ENCODE results near the gene INTS15. TPM values are rescaled to one million over a fixed set of nuclear protein-coding genes. Genes with fewer than 3 reads are reported as not detected.
A peak's percentile ranks its signal among the peaks of the same experiment; 100 is the strongest.
"Not testable (repeated sequence)": the region's sequence is repeated elsewhere in the genome, so short reads cannot be mapped to it uniquely, and the experiment has no call there.

The INTS15 gene
- total and polyA plus RNA-seq, 5 experiments from 2014 or later = 29.4 to 61.8 (median 43.3) TPM

- H3K27ac Mint-ChIP-seq = peak overlapping the region; percentile 13 to 97 (median 83)
- peaks cover 7 to 31% (median 17%) of the 10 kb centered on the region in 4 donors for H3K4me1 Mint-ChIP-seq
- no peaks in the 10 kb centered on the region for H3K27me3 Mint-ChIP-seq
- DNase-seq = no peak
- POLR2A ChIA-PET = interaction anchor here (1.9 kb wide), 1 partner anchor 11 kb away, joined by 6 read pairs; the partner anchor contains the start of gene INTS15
- H3K4me3 Mint-ChIP-seq = peak overlapping the region in 9 of 10 donors; percentile 3 to 92 (median 45)
- H3K9me3 Mint-ChIP-seq = no peaks in the 10 kb centered on the region
- peaks cover 5 to 42% (median 22%) of the 10 kb centered on the region in 3 donors for H3K36me3 Mint-ChIP-seq
- ATAC-seq = no peak
Observed at GRCh38 chr7:6579446-6579845, 10.4 kb upstream of the INTS15 start.

- not testable (repeated sequence) for H3K27me3 Mint-ChIP-seq, H3K9me3 Mint-ChIP-seq, DNase-seq, ATAC-seq
- Mint-ChIP-seq H3K4me3 (peak overlapping the region in 1 of 10 donors; percentile 41), H3K36me3 (peaks cover 5 to 68% (median 34%) of the 10 kb centered on the region in 3 donors), H3K27ac (peak overlapping the region in 1 of 10 donors; percentile 73), H3K4me1 (peaks cover 9 to 12% (median 11%) of the 10 kb centered on the region in 4 donors)
- POLR2A ChIA-PET = interaction anchor here (1.0 kb wide), 1 partner anchor 8 kb away, joined by 3 read pairs; no protein-coding TSS in a partner anchor
Observed at GRCh38 chr7:6585746-6586432, 3.9 kb upstream of the INTS15 start.

DNA sequence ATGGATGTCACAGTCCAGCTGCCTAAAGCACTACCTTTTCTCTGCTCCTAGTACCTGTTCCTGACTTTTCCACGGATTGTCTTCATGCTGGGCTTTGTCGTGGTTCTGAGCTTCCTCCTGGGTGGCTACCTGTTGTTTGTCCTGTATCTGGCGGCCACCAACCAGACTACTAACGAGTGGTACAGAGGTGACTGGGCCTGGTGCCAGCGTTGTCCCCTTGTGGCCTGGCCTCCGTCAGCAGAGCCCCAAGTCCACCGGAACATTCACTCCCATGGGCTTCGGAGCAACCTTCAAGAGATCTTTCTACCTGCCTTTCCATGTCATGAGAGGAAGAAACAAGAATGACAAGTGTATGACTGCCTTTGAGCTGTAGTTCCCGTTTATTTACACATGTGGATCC is 1.3 kb upstream of the INTS15 start:
- H3K36me3 Mint-ChIP-seq = peaks cover 0 to 65% (median 21%) of the 10 kb centered on the region in 3 donors
- DNase-seq (no peak), ATAC-seq (no peak)
- no peaks in the 10 kb centered on the region for H3K9me3 Mint-ChIP-seq
- peak overlapping the region in 9 of 10 donors; percentile 47 to 93 (median 68) for H3K4me3 Mint-ChIP-seq
- POLR2A ChIA-PET = no interaction called here
- no peaks in the 10 kb centered on the region for H3K27me3 Mint-ChIP-seq
- peaks cover 5 to 36% (median 20%) of the 10 kb centered on the region in 4 donors for H3K4me1 Mint-ChIP-seq
- peak overlapping the region in 9 of 10 donors; percentile 2 to 94 (median 65) for H3K27ac Mint-ChIP-seq

DNA sequence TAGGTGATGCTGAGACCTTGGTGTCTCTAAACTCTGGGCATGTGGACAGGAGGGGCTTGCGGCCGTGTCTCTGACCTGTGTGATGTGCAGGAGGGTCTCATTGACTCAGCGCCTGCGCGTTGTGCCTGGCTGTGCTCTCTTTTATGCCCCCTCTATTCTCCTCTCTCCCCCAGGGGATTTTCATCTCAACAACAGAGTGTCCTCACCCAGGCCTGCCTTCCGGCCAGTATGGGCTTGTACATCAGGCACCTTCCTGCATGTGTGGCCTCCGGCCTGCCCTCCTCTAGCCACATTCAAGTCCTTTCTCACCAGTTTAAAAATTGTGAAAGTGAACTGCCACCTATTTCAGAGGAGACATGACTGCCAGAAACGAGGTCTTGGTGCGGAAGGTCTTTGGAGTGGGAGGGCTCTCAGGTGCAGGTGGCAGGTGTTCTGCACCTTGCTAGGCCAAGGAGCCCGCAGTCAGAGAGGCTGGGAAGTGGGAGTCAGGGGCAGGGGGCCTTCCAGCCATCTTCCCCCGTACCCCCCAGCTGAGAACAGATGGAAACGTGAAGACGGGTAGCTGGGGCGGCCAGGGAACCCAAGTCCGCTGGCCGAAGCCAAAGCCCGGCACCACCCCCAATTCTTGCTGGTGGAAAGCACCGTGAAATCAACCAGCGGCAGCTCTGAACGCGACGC is 531 bp upstream of the INTS15 start:
- H3K36me3 Mint-ChIP-seq = peaks cover 0 to 67% (median 20%) of the 10 kb centered on the region in 3 donors
- no peak for ATAC-seq
- H3K9me3 Mint-ChIP-seq = no peaks in the 10 kb centered on the region
- peaks cover 5 to 39% (median 20%) of the 10 kb centered on the region in 4 donors for H3K4me1 Mint-ChIP-seq
- H3K27me3 Mint-ChIP-seq = no peaks in the 10 kb centered on the region
- peak overlapping the region; percentile 46 to 94 (median 84) for H3K27ac Mint-ChIP-seq
- no peak for DNase-seq
- H3K4me3 Mint-ChIP-seq = peak overlapping the region; percentile 64 to 93 (median 71)
- POLR2A ChIA-PET = interaction anchor here (0.7 to 3.6 kb wide), 11 partner anchors 9 to 62 kb away, joined by 3 to 50 read pairs (median 3); partner anchors contain the start of genes ZDHHC4, ZNF316 and ZNF853

DNA sequence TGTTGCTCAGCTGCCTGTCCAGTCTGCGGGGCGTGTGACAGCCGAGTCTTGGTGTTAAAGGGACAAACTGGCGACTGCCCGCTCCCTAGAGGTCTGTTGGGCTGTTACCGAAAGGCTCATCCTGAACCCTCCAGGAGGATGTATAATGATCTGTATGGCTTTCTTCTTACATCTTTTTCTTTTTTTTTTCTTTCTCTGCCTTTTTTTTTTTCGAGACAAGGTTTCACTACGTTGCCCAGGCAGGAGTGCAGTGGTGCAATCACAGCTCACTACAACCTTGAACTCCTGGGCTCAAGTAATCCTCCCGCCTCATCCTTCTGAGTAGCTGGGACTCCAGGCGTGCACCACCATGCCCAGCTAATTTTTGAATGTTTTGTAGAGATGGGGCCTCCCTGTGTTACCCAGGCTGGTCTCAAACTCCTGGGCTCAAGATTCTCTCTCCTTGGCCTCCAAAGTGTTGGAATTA is 857 bp downstream of the INTS15 start:
- Mint-ChIP-seq H3K9me3 (no peaks in the 10 kb centered on the region), H3K27ac (peak overlapping the region; percentile 83 to 96 (median 92)), H3K4me3 (peak overlapping the region; percentile 82 to 95 (median 94)), H3K36me3 (peaks cover 0 to 67% (median 18%) of the 10 kb centered on the region in 3 donors), H3K27me3 (no peaks in the 10 kb centered on the region), H3K4me1 (peaks cover 5 to 48% (median 21%) of the 10 kb centered on the region in 4 donors)
- POLR2A ChIA-PET = interaction anchor here (0.6 to 3.6 kb wide), 11 partner anchors 10 to 667 kb away, joined by 3 to 50 read pairs (median 3); partner anchors contain the start of gene ZDHHC4
- DNase-seq (no peak), ATAC-seq (no peak)

GRCh38 chr7:6600093-6600492 is 10.3 kb downstream of the INTS15 start:
- Mint-ChIP-seq H3K27me3 (no peaks in the 10 kb centered on the region), H3K27ac (peak overlapping the region in 1 of 10 donors; percentile 31), H3K9me3 (no peaks in the 10 kb centered on the region), H3K4me3 (no peak overlapping the region), H3K4me1 (peaks cover 2 to 33% (median 14%) of the 10 kb centered on the region in 4 donors), H3K36me3 (peaks cover 0 to 84% (median 18%) of the 10 kb centered on the region in 3 donors)
- POLR2A ChIA-PET = no interaction called here
- ATAC-seq (no peak), DNase-seq (no peak)

DNA sequence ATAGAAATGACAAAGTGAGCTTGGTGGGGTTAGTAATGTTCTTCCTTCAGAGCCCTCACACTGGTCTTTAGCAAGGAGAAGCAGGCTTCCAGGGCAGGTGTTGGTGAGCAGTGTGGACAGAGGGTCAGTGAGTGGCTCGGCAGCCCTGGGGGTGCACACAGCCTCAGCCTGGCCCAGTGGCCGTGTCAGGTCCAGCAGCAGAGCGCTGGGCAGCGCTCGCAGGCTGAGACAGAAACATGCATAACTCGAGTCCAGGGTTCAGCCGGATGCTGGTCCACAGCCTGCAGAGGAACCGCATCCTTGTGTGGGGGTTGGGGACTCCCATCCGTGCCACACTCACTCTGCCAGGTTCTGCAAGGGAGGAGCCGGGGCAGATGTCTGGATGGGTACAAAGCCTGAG is 14.6 kb downstream of the INTS15 start:
- ATAC-seq = no peak
- Mint-ChIP-seq H3K4me1 (peaks cover 2 to 21% (median 15%) of the 10 kb centered on the region in 4 donors), H3K4me3 (no peak overlapping the region), H3K9me3 (no peaks in the 10 kb centered on the region), H3K36me3 (peaks cover 0 to 72% (median 9%) of the 10 kb centered on the region in 3 donors), H3K27me3 (no peaks in the 10 kb centered on the region), H3K27ac (peak overlapping the region in 1 of 10 donors; percentile 40)
- POLR2A ChIA-PET = no interaction called here
- DNase-seq = no peak

- H3K36me3 Mint-ChIP-seq = peaks cover 0 to 57% (median 9%) of the 10 kb centered on the region in 3 donors
- H3K4me3 Mint-ChIP-seq = no peak overlapping the region
- H3K27ac Mint-ChIP-seq = no peak overlapping the region
- POLR2A ChIA-PET = interaction anchor here (0.5 to 1.8 kb wide), 3 partner anchors 9 to 77 kb away, joined by 3 to 4 read pairs (median 3); no protein-coding TSS in a partner anchor
- DNase-seq = no peak
- peaks cover 2 to 23% (median 17%) of the 10 kb centered on the region in 4 donors for H3K4me1 Mint-ChIP-seq
- ATAC-seq = no peak
- H3K9me3 Mint-ChIP-seq = no peaks in the 10 kb centered on the region
- H3K27me3 Mint-ChIP-seq = no peaks in the 10 kb centered on the region
Observed at GRCh38 chr7:6606866-6607583, 17.2 kb downstream of the INTS15 start.

- ATAC-seq = no peak
- H3K36me3 Mint-ChIP-seq = peaks cover 0 to 52% (median 9%) of the 10 kb centered on the region in 3 donors
- H3K4me1 Mint-ChIP-seq = peaks cover 0 to 17% (median 12%) of the 10 kb centered on the region in 4 donors
- no peak overlapping the region for H3K27ac Mint-ChIP-seq
- no peaks in the 10 kb centered on the region for H3K9me3 Mint-ChIP-seq
- DNase-seq = no peak
- H3K4me3 Mint-ChIP-seq = no peak overlapping the region
- POLR2A ChIA-PET = interaction anchor here (0.9 to 1.8 kb wide), 2 partner anchors 9 to 10 kb away, joined by 3 to 4 read pairs; no protein-coding TSS in a partner anchor
- no peaks in the 10 kb centered on the region for H3K27me3 Mint-ChIP-seq
Observed at GRCh38 chr7:6607651-6608051, 17.8 kb downstream of the INTS15 start.

DNA sequence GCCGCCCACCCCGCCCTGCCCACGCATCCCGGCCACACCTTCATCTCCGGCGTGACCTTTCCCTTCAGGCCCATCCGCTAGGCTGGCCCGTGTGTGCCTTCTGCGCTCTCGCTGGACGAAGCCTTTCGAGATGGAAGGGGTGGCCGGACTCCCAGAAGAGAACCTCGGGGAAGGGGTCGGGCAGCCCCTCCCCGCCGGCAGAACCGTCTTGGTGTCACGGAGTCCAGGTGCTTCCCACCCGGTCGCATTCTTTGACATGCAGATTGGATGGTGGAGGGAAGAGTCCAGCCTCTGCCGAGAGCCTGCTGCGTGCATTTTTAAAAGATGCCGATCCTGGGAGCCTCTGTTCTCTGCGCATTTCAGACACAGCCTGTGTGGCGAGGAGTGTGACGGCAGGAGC is 18.3 kb downstream of the INTS15 start:
- Mint-ChIP-seq H3K4me1 (peaks cover 1 to 18% (median 15%) of the 10 kb centered on the region in 4 donors), H3K36me3 (peaks cover 0 to 52% (median 9%) of the 10 kb centered on the region in 3 donors), H3K4me3 (no peak overlapping the region), H3K9me3 (peaks cover 0 to 1% (median 0%) of the 10 kb centered on the region in 9 donors), H3K27me3 (no peaks in the 10 kb centered on the region), H3K27ac (no peak overlapping the region)
- no peak for ATAC-seq
- DNase-seq = no peak
- POLR2A ChIA-PET = interaction anchor here (1.8 kb wide), 1 partner anchor 8 kb away, joined by 4 read pairs; no protein-coding TSS in a partner anchor

GRCh38 chr7:6608794-6609193 is 19.0 kb downstream of the INTS15 start:
- H3K27ac Mint-ChIP-seq = peak overlapping the region in 1 of 10 donors; percentile 33
- no peak overlapping the region for H3K4me3 Mint-ChIP-seq
- POLR2A ChIA-PET = no interaction called here
- no peaks in the 10 kb centered on the region for H3K27me3 Mint-ChIP-seq
- peaks cover 0 to 1% (median 0%) of the 10 kb centered on the region in 9 donors for H3K9me3 Mint-ChIP-seq
- no peak for DNase-seq
- peaks cover 1 to 19% (median 15%) of the 10 kb centered on the region in 4 donors for H3K4me1 Mint-ChIP-seq
- H3K36me3 Mint-ChIP-seq = peaks cover 0 to 47% (median 9%) of the 10 kb centered on the region in 3 donors
- ATAC-seq = no peak

- peaks cover 0 to 2% (median 0%) of the 10 kb centered on the region in 5 donors for H3K27me3 Mint-ChIP-seq
- peak overlapping the region in 6 of 10 donors; percentile 23 to 84 (median 46) for H3K4me3 Mint-ChIP-seq
- ATAC-seq (no peak), DNase-seq (no peak)
- peaks cover 11 to 32% (median 19%) of the 10 kb centered on the region in 4 donors for H3K4me1 Mint-ChIP-seq
- POLR2A ChIA-PET = interaction anchor here (0.9 kb wide), 1 partner anchor 53 kb away, joined by 4 read pairs; no protein-coding TSS in a partner anchor
- peaks cover 0 to 1% (median 0%) of the 10 kb centered on the region in 9 donors for H3K9me3 Mint-ChIP-seq
- H3K27ac Mint-ChIP-seq = peak overlapping the region in 5 of 10 donors; percentile 44 to 78 (median 57)
- peaks cover 0 to 19% (median 0%) of the 10 kb centered on the region in 3 donors for H3K36me3 Mint-ChIP-seq
Observed at GRCh38 chr7:6612819-6613218, 23.0 kb downstream of the INTS15 start.

Measured in naive thymus-derived CD8-positive, alpha-beta T cell (primary cell).